H1 (cell line): ENCODE measurements around the gene COL6A6.

Source experiments
- CTCF ChIP-seq, 3 experiments: IDR thresholded peaks; 1 replicate in 2 of 3; 2 replicates in 1 of 3; pipeline versions ENCODE4 v1.5.1 to v1.6.1; 2011; ENCODE audit warnings: low read length in 3 of 3, mild to moderate bottlenecking in 3 of 3, inconsistent platforms in 2 of 3, low read depth in 1 of 3, moderate library complexity in 1 of 3; ENCODE audit not compliant: insufficient read depth in 1 of 3; ENCODE audit errors: control extremely low read depth in 1 of 3
- GABPA ChIP-seq: IDR thresholded peaks from 2 replicates; pipeline ENCODE4 v1.6.1; 2011; ENCODE audit warnings: mild to moderate bottlenecking, low read length, moderate library complexity, borderline replicate concordance; ENCODE audit not compliant: insufficient read depth
- HDAC2 ChIP-seq, 2 experiments: fragments of 300-600 bp in 1 of 2; sonication (generic) in 1 of 2; IDR thresholded peaks; 2 replicates each; pipeline ENCODE4 v1.6.1; 2011 to 2012; ENCODE audit warnings: low read depth in 2 of 2, low read length in 2 of 2, mild to moderate bottlenecking in 2 of 2, moderate library complexity in 2 of 2, borderline replicate concordance in 1 of 2, inconsistent platforms in 1 of 2
- JUN ChIP-seq: IDR thresholded peaks from 2 replicates; pipeline ENCODE4 v1.6.1; 2011; ENCODE audit warnings: low read depth, mild to moderate bottlenecking, improper control_type of control experiment, low read length
- POLR2A ChIP-seq, 2 experiments: IDR thresholded peaks; 1 replicate in 1 of 2; 2 replicates in 1 of 2; pipeline ENCODE4 v1.6.1; 2011; ENCODE audit warnings: low read depth in 2 of 2, low read length in 2 of 2, mild to moderate bottlenecking in 2 of 2; ENCODE audit errors: control extremely low read depth in 1 of 2
- POLR2AphosphoS5 ChIP-seq: IDR thresholded peaks from 2 replicates; pipeline ENCODE4 v1.6.1; 2011; ENCODE audit warnings: low read depth, low read length
- SP1 ChIP-seq: IDR thresholded peaks from 2 replicates; pipeline ENCODE4 v1.6.1; 2011; ENCODE audit warnings: low read depth, low read length

DNA sequence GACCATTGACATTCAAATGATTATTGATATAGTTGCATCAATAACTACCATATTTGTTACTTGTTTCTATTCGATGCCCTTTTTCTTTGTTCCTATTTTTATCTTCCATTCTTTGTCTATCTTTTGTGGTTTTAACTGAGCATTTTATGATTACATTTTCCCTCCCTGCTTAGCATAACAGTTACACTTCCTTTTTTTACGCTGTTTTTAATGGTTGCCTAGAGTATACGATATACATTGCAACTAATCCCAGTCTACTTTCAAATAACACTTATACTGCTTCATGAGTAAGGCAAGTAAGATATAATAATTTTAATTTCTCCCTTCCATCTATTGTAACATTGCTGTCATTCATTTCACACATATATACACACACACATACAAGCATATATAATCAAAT is 26.3 kb downstream of the COL6A6 start:
- no peak for TF ChIP-seq POLR2AphosphoS5
- no peak for TF ChIP-seq POLR2A (IDR thresholded peaks at IDR 0.05; ENCODE audit: control extremely low read depth in 1 of 2, low read depth in 2 of 2, low read length in 2 of 2)
- no peak for TF ChIP-seq GABPA
- no peak for TF ChIP-seq CTCF (IDR thresholded peaks at IDR 0.05; ENCODE audit: control extremely low read depth in 1 of 3, insufficient read depth in 1 of 3, low read depth in 1 of 3, low read length in 3 of 3)
- no peak for TF ChIP-seq JUN
- TF ChIP-seq HDAC2 (IDR thresholded peaks at IDR 0.05; ENCODE audit: borderline replicate concordance in 1 of 2, low read depth in 2 of 2, low read length in 2 of 2), result no peak
- no peak for TF ChIP-seq SP1
